Loucy (cell line): ENCODE data around the gene SRP72.

Source experiments
- H2AFZ ChIP-seq: fragments of 200-600 bp; sonication (generic); 2 replicates; pipeline ENCODE4 v1.6.0; 2016; ENCODE audit warnings: antibody characterized with exemption, mild to moderate bottlenecking, low read length, moderate library complexity
- H3F3A ChIP-seq: fragments of 200-600 bp; 2 replicates; pipeline ENCODE4 v1.6.0; 2016; ENCODE audit warnings: antibody characterized with exemption, low read depth, mild to moderate bottlenecking
- H3K27me3 ChIP-seq: fragments of 200-600 bp; sonication (generic); 2 replicates; pipeline ENCODE4 v1.6.1; 2014; ENCODE audit warnings: low read length, mild to moderate bottlenecking; ENCODE audit not compliant: insufficient read depth, poor library complexity, severe bottlenecking
- H3K36me3 ChIP-seq: fragments of 200-600 bp; sonication (generic); 2 replicates; pipeline ENCODE4 v1.6.1; 2016; ENCODE audit warnings: low read length; ENCODE audit not compliant: insufficient read depth
- H3K4me1 ChIP-seq: fragments of 200-600 bp; sonication (generic); 2 replicates; pipeline ENCODE4 v1.5.1; 2014; ENCODE audit warnings: low read length, mild to moderate bottlenecking; ENCODE audit not compliant: insufficient read depth, poor library complexity, severe bottlenecking
- H3K4me2 ChIP-seq: fragments of 200-600 bp; sonication (generic); 2 replicates; pipeline ENCODE4 v1.6.0; 2014; ENCODE audit warnings: antibody characterized with exemption, low read length, low read depth, mild to moderate bottlenecking; ENCODE audit not compliant: poor library complexity, severe bottlenecking
- H3K4me3 ChIP-seq: fragments of 200-600 bp; sonication (generic); 2 replicates; pipeline ENCODE4 v1.5.1; 2014; ENCODE audit warnings: low read length, mild to moderate bottlenecking, mixed read lengths; ENCODE audit not compliant: poor library complexity, severe bottlenecking
- H3K79me2 ChIP-seq: fragments of 200-600 bp; sonication (generic); 2 replicates; pipeline ENCODE4 v1.6.1; 2014; ENCODE audit warnings: low read length; ENCODE audit not compliant: insufficient read depth
- H3K9ac ChIP-seq: fragments of 200-600 bp; sonication (generic); 2 replicates; pipeline ENCODE4 v1.6.0; 2014; ENCODE audit warnings: mild to moderate bottlenecking, low read depth, low read length, moderate library complexity; ENCODE audit not compliant: poor library complexity, severe bottlenecking
- H3K9me2 ChIP-seq: fragments of 200-600 bp; sonication (generic); replicated peaks from 2 replicates; pipeline ENCODE4 v1.6.1; 2016; ENCODE audit warnings: low read depth, low read length, mixed read lengths
- H3K9me3 ChIP-seq: fragments of 200-600 bp; sonication (generic); 2 replicates; pipeline ENCODE4 v1.6.1; 2014; ENCODE audit warnings: mild to moderate bottlenecking, antibody characterized with exemption, low read length, low read depth; ENCODE audit not compliant: insufficient read depth
- H4K20me1 ChIP-seq: fragments of 200-600 bp; sonication (generic); 2 replicates; pipeline ENCODE4 v1.6.0; 2014; ENCODE audit warnings: antibody characterized with exemption, low read length, mild to moderate bottlenecking; ENCODE audit not compliant: insufficient read depth, poor library complexity, severe bottlenecking
- EZH2phosphoT487 ChIP-seq: fragments of 200-600 bp; IDR thresholded peaks from 2 replicates; pipeline ENCODE4 v1.6.1; 2018; ENCODE audit warnings: antibody characterized with exemption, mild to moderate bottlenecking, moderate library complexity, borderline replicate concordance
- TF ChIP-seq, protein P1 (sequence below): fragments of 200-600 bp; sonication (generic); conservative IDR thresholded peaks from 2 replicates; pipeline ENCODE4 v1.5.1; 2014; ENCODE audit warnings: mild to moderate bottlenecking, antibody characterized with exemption, low read length

Gene SRP72

DNA sequence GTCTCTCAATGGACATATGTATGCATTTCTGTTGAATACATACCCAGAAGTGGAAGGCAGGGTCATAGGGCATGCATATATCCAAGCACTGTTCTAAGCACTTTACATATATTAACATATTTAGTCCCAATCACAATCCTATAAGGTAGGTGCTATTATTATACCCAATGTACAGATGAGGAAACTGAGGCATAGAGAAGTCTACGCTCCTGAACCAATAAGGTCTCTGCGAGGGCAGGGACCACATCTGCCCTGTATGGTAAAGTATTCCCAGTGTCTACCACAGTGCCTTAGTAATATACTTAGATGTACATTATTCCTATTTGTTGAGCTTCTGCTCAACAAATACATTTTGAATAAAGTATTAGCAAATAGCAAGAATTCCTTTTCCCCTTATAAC is 37.2 kb upstream of the SRP72 start:
- Histone ChIP-seq H3K9me3 (no peaks in the 10 kb centered on the region), H2AFZ (no peak overlapping the region), H3K4me1 (peaks cover 49% of the 10 kb centered on the region), H3F3A (no peaks in the 10 kb centered on the region), H3K9ac (no peak overlapping the region), H3K4me2 (peak overlapping the region; percentile 66), H3K4me3 (peak overlapping the region; percentile 91), H4K20me1 (peaks cover 57% of the 10 kb centered on the region), H3K9me2 (no peaks in the 10 kb centered on the region), H3K36me3 (no peaks in the 10 kb centered on the region), H3K79me2 (peaks cover 99% of the 10 kb centered on the region), H3K27me3 (no peaks in the 10 kb centered on the region)
- TF ChIP-seq, protein P1, sequence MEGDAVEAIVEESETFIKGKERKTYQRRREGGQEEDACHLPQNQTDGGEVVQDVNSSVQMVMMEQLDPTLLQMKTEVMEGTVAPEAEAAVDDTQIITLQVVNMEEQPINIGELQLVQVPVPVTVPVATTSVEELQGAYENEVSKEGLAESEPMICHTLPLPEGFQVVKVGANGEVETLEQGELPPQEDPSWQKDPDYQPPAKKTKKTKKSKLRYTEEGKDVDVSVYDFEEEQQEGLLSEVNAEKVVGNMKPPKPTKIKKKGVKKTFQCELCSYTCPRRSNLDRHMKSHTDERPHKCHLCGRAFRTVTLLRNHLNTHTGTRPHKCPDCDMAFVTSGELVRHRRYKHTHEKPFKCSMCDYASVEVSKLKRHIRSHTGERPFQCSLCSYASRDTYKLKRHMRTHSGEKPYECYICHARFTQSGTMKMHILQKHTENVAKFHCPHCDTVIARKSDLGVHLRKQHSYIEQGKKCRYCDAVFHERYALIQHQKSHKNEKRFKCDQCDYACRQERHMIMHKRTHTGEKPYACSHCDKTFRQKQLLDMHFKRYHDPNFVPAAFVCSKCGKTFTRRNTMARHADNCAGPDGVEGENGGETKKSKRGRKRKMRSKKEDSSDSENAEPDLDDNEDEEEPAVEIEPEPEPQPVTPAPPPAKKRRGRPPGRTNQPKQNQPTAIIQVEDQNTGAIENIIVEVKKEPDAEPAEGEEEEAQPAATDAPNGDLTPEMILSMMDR, result no peak
- TF ChIP-seq EZH2phosphoT487, result no peak

DNA sequence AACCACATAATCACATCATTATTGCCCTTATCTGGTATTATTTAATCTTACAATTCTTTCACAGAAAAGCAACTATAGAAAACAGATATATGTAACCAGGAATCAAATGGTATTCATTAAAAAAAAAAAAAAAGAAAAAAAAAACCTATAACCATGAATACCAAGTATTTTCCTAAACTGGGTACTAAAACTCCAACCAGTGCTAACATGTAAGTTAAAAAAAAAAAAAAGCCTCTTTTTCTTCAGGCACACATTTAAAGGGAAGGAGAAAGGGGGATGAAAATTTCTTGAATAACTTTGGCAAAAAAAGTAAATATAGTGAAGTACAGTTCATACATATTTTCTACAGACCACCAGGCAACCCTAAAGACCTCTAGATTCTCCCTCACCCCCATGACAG is 34.1 kb upstream of the SRP72 start:
- Histone ChIP-seq H3K4me3 (peak overlapping the region; percentile 91), H3K9ac (peak overlapping the region; percentile 95), H3K9me2 (no peaks in the 10 kb centered on the region), H3K36me3 (no peaks in the 10 kb centered on the region), H3K79me2 (peaks cover 91% of the 10 kb centered on the region), H3K4me1 (peaks cover 51% of the 10 kb centered on the region), H4K20me1 (peaks cover 58% of the 10 kb centered on the region), H2AFZ (no peak overlapping the region), H3K27me3 (peaks cover 4% of the 10 kb centered on the region), H3K9me3 (no peaks in the 10 kb centered on the region), H3F3A (no peaks in the 10 kb centered on the region), H3K4me2 (peak overlapping the region; percentile 94)
- TF ChIP-seq, protein P1, result no peak
- no peak for TF ChIP-seq EZH2phosphoT487

DNA sequence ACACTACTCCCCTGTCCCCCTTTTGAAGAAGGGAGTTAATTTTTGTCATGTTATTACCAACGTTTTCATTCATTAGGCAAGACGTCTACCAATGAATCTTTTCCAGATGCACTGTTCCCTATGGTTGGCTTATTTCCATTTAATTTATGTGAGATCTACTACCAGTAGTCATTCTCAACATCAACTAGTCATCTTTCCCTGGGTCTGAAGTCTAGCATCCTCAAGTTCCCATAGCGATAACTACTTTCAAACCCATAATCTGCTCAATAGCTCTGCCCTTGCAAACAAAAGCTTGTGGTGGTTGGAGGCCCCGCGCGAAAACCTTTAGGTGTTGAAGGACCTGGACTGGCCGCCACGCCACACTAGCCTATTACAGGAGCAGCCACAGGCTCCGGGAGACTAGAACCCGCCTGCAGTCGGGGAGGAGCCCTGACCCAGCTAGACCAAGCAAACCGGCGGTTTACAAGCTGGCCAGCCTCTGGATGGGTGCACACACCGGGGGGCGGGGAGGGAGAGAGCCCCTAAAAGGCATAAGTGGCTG is 32.7 kb upstream of the SRP72 start:
- no peaks in the 10 kb centered on the region for H3K36me3 ChIP-seq
- no peaks in the 10 kb centered on the region for H3K9me3 ChIP-seq
- peaks cover 62% of the 10 kb centered on the region for H4K20me1 ChIP-seq
- H3K4me1 ChIP-seq, result peaks cover 49% of the 10 kb centered on the region
- H3K27me3 ChIP-seq, result peaks cover 4% of the 10 kb centered on the region
- H3K4me2 ChIP-seq, result peak overlapping the region; percentile 94
- no peak for TF ChIP-seq EZH2phosphoT487
- TF ChIP-seq, protein P1, result no peak
- peak overlapping the region; percentile 80 for H2AFZ ChIP-seq
- H3K79me2 ChIP-seq, result peaks cover 91% of the 10 kb centered on the region
- H3K9me2 ChIP-seq, result no peaks in the 10 kb centered on the region
- no peaks in the 10 kb centered on the region for H3F3A ChIP-seq
- H3K4me3 ChIP-seq, result peak overlapping the region; percentile 91
- peak overlapping the region; percentile 95 for H3K9ac ChIP-seq
